HG02571 (cell line): Measurements from ENCODE around the gene HDLBP.

Source experiments
- ATAC-seq: cut with Tn5 transposase; IDR thresholded peaks from one replicate; pipeline ENCODE4 v1.9.1; 2021; ENCODE audit warnings: mild to moderate bottlenecking, moderate library complexity; ENCODE audit not compliant: unreplicated experiment

Gene HDLBP, protein sequence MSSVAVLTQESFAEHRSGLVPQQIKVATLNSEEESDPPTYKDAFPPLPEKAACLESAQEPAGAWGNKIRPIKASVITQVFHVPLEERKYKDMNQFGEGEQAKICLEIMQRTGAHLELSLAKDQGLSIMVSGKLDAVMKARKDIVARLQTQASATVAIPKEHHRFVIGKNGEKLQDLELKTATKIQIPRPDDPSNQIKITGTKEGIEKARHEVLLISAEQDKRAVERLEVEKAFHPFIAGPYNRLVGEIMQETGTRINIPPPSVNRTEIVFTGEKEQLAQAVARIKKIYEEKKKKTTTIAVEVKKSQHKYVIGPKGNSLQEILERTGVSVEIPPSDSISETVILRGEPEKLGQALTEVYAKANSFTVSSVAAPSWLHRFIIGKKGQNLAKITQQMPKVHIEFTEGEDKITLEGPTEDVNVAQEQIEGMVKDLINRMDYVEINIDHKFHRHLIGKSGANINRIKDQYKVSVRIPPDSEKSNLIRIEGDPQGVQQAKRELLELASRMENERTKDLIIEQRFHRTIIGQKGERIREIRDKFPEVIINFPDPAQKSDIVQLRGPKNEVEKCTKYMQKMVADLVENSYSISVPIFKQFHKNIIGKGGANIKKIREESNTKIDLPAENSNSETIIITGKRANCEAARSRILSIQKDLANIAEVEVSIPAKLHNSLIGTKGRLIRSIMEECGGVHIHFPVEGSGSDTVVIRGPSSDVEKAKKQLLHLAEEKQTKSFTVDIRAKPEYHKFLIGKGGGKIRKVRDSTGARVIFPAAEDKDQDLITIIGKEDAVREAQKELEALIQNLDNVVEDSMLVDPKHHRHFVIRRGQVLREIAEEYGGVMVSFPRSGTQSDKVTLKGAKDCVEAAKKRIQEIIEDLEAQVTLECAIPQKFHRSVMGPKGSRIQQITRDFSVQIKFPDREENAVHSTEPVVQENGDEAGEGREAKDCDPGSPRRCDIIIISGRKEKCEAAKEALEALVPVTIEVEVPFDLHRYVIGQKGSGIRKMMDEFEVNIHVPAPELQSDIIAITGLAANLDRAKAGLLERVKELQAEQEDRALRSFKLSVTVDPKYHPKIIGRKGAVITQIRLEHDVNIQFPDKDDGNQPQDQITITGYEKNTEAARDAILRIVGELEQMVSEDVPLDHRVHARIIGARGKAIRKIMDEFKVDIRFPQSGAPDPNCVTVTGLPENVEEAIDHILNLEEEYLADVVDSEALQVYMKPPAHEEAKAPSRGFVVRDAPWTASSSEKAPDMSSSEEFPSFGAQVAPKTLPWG (N-terminal part only)

GRCh38 chr2:241315093-241315878 is at the start of gene HDLBP:
Gene HDLBP, minus strand, starts transcription at chr2:241315672. Its CDS starts 48,803 bp downstream, at chr2:241266869.
- peak; percentile 71 for ATAC-seq

DNA sequence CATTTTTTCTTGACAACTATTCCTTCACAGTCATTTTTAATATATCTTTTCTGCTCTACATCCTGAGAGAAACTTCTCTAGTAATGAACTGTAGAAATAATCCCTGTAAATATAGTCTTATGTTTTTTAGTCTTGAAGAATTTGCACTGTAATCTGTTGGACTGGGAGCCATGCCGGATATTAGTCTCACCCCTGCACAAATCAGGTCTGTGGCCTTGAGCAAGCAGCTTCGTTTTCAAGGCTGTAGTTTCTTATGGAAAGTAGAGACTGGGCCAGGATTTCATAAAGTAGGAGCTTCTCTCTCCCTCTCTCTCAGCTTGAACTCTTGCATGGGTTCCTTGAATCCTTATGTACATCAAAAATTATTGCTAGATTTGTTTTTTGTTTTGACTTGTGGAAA is 49.3 kb upstream of the HDLBP start:
- ATAC-seq = no peak

DNA sequence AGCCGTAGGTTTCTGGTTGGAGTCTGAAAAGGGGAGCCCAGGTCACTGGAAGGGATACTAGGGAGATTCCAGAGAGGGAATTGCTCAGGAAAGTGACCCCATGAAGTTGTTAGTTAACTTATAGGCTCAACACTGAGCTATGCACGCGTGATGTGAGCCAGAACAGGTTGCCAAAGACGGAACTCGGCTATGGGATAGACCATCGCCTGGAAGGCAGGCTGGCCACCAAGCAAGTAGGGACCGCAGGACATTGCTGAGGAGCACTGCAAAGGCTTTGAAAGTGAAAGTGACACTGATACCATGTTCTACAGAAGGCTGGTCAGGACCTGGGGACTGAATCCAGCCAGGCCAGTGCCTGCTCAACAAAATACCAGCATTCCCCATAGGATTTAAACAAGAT is 48.0 kb upstream of the HDLBP start:
- ATAC-seq = no peak

GRCh38 chr2:241359481-241360045 is 44.1 kb upstream of the HDLBP start:
- ATAC-seq = no peak

DNA sequence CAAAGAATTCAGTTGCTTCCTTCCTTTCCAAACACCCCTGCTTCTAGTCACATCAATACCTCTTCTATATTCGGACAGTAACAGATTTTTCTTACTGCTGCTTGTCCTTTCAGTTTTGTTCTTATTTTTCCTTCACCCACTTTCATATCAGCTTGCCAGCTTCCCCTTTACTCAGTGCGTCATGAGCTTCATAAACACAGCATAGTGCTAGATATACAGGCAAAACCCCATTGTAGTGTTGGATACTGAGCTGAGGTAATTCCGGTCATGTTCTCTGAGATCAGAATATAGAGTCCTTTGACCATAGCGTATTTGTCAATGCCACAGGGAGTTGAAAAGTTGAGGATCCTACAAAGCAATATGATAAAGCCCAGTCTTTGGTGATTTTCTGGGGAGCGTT is 43.0 kb upstream of the HDLBP start:
- ATAC-seq = no peak

GRCh38 chr2:241357531-241357930 is 42.1 kb upstream of the HDLBP start:
- no peak for ATAC-seq

DNA sequence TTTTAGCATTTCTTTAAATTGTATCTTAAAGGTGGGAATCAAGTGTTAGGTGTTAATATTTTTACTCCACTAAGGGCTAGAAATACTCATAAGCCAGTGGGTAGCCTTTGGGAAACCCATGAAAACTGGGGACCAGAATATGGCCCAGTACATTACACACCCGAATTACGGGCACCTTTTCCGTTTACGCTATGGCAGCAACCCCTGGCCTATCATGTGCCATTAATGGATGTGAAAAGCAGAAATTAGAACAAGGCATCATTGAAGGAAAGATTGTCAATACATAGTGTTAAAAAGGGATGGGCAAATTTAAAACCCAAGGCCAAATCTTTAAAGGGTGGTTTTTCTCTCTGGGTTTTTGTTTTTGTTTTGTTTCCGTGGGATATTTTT is 41.4 kb upstream of the HDLBP start:
- no peak for ATAC-seq

DNA sequence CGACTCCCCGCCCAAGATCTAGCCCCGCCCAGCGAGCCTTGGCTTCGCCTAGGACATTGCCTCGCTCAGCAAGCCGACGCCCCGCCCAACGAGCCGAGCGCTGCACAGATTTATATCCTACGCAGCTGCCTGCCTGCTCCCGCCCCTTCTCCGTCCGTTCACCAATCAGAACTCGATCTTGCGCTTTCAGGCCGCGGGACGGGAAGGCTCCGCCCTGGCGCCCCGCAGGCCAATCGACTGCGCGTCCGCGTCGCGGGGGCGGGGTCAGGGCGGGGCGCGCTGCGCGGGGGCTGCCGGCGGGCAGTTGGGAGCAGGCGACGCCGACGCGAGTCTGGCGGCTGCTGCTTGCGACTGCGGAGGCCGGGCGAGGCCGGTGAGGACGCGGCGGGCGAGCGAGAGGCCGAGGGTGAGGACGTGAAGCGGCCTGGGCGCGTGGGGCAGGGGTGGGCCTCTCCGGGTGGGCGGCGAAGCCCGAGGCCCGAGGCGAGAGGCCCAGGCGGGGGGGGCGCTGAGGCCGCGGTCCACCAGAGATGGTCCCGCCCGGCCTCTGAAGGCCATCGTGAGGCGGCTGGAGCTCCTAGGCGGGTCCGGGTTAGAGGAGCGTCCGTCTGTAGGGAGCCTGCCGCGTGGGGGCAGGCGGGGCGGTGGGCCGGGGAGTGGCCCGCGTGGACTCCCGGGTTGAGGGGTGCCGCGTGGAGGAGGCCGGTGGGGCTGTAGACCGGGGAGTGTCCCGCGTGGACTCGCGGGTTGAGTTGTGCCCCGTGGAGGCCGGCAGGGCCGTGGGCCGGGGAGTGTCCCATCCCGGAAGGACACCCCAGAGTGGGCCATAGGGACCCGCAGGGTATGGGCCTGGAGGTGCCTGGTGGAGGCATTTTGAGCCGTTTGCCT is 40.8 kb upstream of the HDLBP start, which contains the start of gene FARP2:
Gene FARP2 (plus strand): TSS at position 303 of the 888 bp plus-strand sequence. CDS start 16,823 bp downstream, outside the sequence.
- ATAC-seq = peak; percentile 76

DNA sequence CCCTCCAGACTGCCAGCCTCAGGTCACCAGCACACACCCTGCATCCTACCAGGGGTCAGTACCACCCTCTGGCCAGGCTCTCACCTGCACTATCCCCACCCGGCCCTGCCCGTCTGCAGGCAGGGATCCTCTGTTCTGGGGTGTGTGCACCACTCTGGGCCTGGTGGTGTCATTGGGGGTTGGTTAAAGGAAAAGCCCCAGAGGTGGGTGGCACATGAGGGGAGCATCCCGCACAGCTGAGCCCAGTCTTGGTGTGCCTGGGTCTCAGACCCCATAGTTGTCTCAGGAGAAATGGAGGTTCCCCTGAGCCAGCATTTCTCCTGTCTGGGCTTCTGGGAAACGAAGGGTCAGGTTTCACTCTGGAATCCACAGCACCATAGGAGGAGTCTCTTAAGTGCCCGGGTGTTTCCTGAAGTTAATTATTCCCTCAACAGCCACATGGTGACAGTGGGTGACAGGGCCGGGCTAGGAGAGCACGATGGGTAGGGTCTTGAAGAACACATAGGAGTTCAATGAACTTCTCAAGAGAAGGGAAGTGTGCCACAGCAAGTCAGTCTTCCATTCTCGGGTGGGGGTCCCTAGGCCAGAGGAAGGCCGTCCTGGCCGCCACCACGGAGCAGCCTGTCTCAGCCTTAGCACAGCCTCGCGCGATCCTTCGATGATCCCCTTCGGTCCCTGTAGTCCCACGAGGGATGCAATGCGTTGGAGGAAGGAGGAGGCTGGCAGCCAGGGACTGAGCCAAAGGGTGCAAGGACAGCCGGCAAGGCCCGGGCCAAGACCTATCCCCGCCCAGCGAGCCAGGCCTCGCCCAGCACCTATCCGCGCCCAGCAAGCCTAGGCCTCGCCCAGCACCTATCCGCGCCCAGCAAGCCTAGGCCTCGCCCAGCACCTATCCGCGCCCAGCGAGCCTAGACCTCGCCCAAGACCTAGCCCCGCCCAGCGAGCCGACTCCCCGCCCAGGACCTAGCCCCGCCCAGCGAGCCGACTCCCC is 39.5 kb upstream of the HDLBP start:
- no peak for ATAC-seq

- no peak for ATAC-seq
These were observed 36.8 kb upstream of the HDLBP start for GRCh38 chr2:241352227-241352626.

DNA sequence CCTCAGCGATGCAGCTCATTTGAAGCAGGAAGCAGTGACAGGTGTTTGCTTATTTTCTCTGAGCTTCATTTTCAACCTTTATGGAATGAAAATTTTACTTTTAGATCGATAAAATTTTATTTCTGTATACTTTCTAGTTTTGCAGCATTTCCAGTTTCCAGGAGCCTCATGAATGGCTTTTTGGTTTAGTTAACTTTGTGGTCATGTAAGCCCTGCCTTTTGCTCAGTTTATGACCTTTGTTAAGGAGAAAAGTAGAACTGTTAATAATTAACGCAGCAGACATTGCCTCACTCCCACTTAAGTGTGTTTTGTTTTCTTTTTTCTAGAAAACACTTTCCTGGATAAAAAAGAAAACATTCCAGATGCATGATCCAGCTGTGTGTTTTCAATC is 36.2 kb upstream of the HDLBP start:
- ATAC-seq = no peak

GRCh38 chr2:241350878-241351639 is 35.6 kb upstream of the HDLBP start:
- no peak for ATAC-seq

- ATAC-seq = no peak
These were observed 35.0 kb upstream of the HDLBP start for GRCh38 chr2:241350530-241350877.

DNA sequence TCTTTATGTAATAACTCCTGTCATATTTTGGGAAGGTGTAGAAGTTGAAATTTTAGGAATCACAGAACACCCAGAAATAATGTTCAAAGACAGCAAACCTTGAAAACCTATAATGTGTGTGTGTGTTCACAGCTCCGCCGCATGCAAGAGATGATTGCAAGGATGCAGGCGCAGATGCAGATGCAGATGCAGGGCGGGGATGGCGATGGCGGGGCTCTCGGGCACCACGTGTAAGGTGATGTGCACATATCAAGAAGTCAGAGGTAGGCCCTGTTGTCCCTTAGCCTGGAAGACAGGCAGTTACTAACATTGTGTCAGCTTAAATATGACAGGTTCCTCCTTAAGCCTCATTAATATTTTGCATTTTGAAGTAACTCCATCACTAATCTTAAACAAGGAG is 34.5 kb upstream of the HDLBP start:
- ATAC-seq = no peak

GRCh38 chr2:241344925-241345651 is 29.6 kb upstream of the HDLBP start:
- ATAC-seq = no peak

DNA sequence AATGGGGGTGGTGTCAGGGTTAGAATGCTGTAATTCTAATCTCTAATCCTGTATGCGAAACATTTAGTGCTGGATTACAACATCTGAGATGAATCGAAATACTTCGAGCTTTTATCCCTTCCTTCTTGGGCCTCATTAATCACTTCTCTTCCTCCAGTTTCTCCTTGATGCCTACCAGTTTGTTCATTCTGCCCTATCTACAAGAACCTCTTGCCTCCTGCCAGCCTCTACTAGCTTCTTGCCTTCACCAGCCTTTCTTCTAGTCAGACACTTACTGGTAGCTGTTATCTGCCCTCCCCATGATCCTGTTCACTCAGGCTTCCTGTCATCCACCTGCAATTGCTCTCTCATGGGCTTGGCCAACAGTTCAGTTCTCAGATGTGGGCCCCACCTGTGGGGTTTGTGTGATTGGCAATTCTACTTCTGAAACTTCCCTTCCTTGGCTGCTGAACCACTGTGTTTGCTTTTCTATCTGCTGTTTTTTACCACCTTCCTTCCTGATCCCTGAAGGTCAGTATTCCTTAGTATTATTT is 25.2 kb upstream of the HDLBP start:
- ATAC-seq = no peak
